Sigmoid colon (tissue), 3 donors: ENCODE data around the gene KAT2B.

Experiments used
- POLR2A ChIP-seq, 2 donors: fragments of 450-650 bp; IDR thresholded peaks; one replicate each; pipeline ENCODE4 v1.6.1; 2016; ENCODE audit warnings: antibody characterized with exemption in 2 of 2, mild to moderate bottlenecking in 2 of 2, moderate library complexity in 2 of 2
- TF ChIP-seq, protein P1 (sequence below), 4 experiments: fragments of 450-650 bp in 3 of 4; fragments of 200-600 bp in 1 of 4; IDR thresholded peaks; one replicate each; pipeline ENCODE4 v1.5.1; 2016 to 2019; ENCODE audit warnings: antibody characterized with exemption in 4 of 4, mild to moderate bottlenecking in 3 of 4, moderate library complexity in 2 of 4

DNA sequence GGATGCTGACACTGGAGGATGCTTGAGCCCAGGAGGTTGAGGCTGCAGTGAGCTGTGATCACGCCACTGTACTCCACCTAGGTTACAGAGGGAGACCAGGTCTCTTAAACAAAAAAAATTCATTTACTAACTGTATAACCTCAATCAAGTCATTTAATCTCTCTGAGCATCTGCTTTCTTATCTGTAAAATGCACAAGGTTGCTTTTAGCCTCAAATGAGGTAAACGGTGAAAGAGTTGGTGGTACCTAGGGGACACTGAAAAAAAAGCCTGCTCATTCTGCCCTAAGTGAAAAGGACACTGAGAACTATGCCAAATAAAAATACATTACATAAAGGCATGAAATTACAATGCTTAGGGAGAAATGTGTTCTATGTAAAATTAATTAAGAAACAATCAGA is 31.6 kb upstream of the KAT2B start:
- TF ChIP-seq, protein P1, sequence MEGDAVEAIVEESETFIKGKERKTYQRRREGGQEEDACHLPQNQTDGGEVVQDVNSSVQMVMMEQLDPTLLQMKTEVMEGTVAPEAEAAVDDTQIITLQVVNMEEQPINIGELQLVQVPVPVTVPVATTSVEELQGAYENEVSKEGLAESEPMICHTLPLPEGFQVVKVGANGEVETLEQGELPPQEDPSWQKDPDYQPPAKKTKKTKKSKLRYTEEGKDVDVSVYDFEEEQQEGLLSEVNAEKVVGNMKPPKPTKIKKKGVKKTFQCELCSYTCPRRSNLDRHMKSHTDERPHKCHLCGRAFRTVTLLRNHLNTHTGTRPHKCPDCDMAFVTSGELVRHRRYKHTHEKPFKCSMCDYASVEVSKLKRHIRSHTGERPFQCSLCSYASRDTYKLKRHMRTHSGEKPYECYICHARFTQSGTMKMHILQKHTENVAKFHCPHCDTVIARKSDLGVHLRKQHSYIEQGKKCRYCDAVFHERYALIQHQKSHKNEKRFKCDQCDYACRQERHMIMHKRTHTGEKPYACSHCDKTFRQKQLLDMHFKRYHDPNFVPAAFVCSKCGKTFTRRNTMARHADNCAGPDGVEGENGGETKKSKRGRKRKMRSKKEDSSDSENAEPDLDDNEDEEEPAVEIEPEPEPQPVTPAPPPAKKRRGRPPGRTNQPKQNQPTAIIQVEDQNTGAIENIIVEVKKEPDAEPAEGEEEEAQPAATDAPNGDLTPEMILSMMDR (IDR thresholded peaks at IDR 0.05) = no peak
- no peak for TF ChIP-seq POLR2A (IDR thresholded peaks at IDR 0.05)
